CMK (cell line): Measurements from ENCODE around the gene VAMP4.

Source experiments
- DNase-seq: peaks from one replicate; pipeline ENCODE4 v3.0.0-alpha.2; 2010; ENCODE audit warnings: low read depth

VAMP4 gene

GRCh38 chr1:171751221-171751620, 9.4 kb upstream of the VAMP4 start:
- DNase-seq, result no peak

DNA sequence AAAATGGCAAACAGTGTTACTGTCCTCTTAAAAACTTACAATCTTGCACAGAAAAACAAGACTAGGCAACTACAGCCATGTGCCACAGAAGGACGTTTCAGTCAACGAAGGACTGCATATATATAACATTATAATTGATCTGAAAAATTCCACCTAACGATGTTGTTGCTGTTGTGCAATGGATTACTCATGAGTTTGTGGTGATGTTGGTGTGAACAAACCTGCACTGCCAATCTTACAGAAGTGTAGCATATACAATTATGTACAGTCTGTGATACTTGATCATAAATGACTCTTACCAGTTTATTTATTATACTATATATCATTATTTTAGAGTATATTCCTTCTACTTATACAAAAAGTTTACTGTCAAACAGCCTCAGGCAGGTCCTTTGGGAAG, 6.8 kb upstream of the VAMP4 start:
- DNase-seq, result no peak

DNA sequence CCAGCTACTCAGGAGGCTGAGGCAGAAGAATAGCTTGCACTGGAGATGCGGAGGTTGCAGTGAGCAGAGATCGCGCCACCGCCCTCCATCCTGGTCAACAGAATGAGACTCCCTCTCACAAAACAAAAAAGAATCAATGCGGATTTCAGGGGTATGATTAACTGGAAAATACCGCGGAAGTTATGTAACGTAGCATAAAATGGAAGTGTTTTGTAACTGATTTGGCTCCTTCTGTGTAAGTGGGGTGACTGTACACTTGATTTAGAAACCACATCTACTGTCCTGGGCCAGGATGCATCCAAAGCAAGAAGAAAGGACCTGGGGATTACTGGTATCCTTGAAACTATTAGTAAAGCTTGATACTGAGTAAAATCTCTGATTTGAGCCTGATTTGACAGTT, 3.1 kb upstream of the VAMP4 start:
- no peak for DNase-seq

DNA sequence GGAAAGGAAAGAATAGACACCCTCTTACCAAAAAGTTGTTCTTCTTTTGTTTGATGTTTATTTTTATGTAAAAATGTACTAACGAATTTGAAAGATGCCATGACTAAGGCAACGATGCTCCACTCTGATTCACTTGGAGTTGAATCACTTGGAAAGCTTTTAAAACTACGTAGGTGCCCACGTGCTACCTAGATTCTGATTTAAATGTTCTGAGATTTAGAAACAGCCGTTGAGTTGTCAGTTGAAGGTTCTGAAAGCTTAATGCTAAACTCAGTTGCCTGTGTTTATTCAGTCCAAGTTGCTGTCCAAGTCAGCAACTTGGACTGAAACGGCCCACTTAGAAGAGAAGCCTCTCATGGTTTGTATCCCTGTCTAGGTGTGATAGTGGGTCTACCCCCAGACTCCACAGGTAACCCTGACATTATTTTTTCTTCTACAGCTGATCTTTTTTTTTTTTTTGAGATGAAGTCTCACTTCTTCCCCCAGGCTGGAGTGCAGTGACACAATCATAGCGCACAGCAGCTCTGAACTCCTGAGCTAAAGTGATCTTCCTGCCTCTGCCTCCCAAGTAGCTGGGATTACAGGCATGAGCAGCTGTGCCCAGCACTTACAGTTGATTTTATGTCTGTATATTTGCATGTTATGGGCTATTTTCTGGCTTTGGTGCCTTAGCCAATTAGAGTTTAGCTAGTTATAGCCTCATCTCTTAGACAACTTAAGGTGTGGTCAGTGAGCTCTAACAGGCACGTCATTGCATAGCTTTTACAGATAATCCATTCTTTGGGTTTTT, 1.4 kb upstream of the VAMP4 start:
- no peak for DNase-seq

- DNase-seq, result peak; percentile 45
Observed at GRCh38 chr1:171742577-171742922, 685 bp upstream of the VAMP4 start.

- DNase-seq, result peak; percentile 52
Observed at GRCh38 chr1:171740987-171741871, 636 bp downstream of the VAMP4 start.

- DNase-seq, result no peak
Observed at GRCh38 chr1:171740356-171740863, 1.5 kb downstream of the VAMP4 start.

GRCh38 chr1:171739656-171740055, 2.2 kb downstream of the VAMP4 start:
- DNase-seq, result no peak

- no peak for DNase-seq
Observed at GRCh38 chr1:171738911-171739310, 3.0 kb downstream of the VAMP4 start.

- no peak for DNase-seq
Observed at GRCh38 chr1:171736196-171736595, 5.7 kb downstream of the VAMP4 start.

GRCh38 chr1:171730052-171730451, 11.8 kb downstream of the VAMP4 start:
- no peak for DNase-seq

DNA sequence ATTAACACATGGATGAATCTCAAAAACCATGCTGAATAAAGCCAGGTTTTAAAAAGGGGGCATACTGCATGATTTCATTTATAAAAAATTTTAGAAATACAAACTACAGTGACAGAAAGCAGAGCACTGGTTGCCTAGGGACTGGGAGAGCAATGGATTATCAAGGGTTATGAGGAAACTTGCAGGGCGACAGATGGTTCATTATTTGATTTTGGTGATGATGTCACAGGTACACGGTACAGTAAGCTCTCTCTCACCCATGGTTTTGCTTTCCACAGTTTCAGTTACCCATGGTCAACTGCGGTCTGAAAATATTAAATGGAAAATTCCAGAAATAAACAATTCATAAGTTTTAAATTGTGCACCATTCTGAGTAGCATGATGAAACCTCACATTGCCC, 14.1 kb downstream of the VAMP4 start:
- DNase-seq, result no peak

- peak; percentile 26 for DNase-seq
Observed at GRCh38 chr1:171723180-171723579, 18.7 kb downstream of the VAMP4 start.

GRCh38 chr1:171718848-171719247, 23.0 kb downstream of the VAMP4 start:
- no peak for DNase-seq

DNA sequence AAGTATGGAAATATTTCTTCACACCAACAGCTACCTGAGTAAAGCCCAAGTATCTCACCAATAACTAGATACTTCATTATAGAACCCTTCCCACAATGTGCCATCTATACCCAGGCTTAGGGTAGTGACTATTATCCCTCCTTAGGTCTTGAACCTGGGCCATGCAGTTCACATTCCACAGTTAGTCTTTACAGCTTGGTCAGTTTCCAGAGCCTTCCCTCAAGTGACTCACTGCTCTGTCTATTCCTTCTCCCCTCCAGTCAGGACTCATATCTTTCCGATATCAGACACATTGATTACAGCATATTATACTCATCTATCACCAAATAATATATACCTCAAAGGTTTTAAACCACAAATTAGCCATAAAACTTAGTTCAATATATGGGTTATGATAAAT, 23.6 kb downstream of the VAMP4 start:
- DNase-seq, result no peak

GRCh38 chr1:171717062-171717718, 24.7 kb downstream of the VAMP4 start:
- DNase-seq, result peak; percentile 18

DNA sequence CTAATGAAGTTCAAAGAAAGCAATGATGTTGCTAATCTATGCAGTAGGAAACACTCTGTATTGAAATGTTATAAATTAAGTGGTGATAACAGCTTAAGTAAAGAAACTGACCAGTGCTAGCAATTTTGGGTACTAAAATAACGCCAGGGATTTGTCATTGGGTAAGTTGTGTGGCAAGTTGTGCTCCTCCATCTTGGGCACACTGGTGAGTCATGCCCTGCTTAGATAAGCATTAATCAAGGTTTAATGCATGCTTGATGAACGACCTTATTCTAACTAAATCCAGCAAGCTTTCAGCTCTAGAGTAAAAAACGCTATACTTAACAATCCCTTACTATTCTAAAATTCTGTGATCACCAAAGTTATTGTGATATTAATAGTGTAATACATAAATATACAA, 25.2 kb downstream of the VAMP4 start:
- DNase-seq, result no peak

GRCh38 chr1:171715813-171716251, 26.0 kb downstream of the VAMP4 start:
- DNase-seq, result no peak

- DNase-seq, result no peak
Observed at GRCh38 chr1:171712341-171712740, 29.5 kb downstream of the VAMP4 start.

- DNase-seq, result no peak
Observed at GRCh38 chr1:171711643-171712042, 30.2 kb downstream of the VAMP4 start.

GRCh38 chr1:171707583-171707982, 34.3 kb downstream of the VAMP4 start:
- no peak for DNase-seq

GRCh38 chr1:171702598-171702997, 39.3 kb downstream of the VAMP4 start:
- no peak for DNase-seq

- DNase-seq, result no peak
Observed at GRCh38 chr1:171699531-171699930, 42.3 kb downstream of the VAMP4 start.
